Raji (cell line): ENCODE data around the gene PIGC.

ENCODE experiments used
- POLR2A ChIP-seq: IDR thresholded peaks from 2 replicates; pipeline ENCODE4 v1.6.1; 2011; ENCODE audit warnings: low read depth, low read length, control low read depth; ENCODE audit not compliant: insufficient read depth

Gene PIGC

GRCh38 chr1:172450524-172450885 lies 6.6 kb upstream of the PIGC start:
- no peak for TF ChIP-seq POLR2A

GRCh38 chr1:172449585-172450523 lies 6.0 kb upstream of the PIGC start:
- no peak for TF ChIP-seq POLR2A

- TF ChIP-seq POLR2A, result no peak
Observed at GRCh38 chr1:172448995-172449584, 5.2 kb upstream of the PIGC start.

GRCh38 chr1:172447641-172448040 lies 3.8 kb upstream of the PIGC start:
- no peak for TF ChIP-seq POLR2A

GRCh38 chr1:172446547-172446946 lies 2.7 kb upstream of the PIGC start:
- no peak for TF ChIP-seq POLR2A

GRCh38 chr1:172442843-172443565 lies 865 bp downstream of the PIGC start:
- no peak for TF ChIP-seq POLR2A

GRCh38 chr1:172442404-172442803 lies 1.5 kb downstream of the PIGC start:
- no peak for TF ChIP-seq POLR2A

- no peak for TF ChIP-seq POLR2A
Observed at GRCh38 chr1:172431721-172432192, 12.1 kb downstream of the PIGC start.

GRCh38 chr1:172431204-172431603 lies 12.7 kb downstream of the PIGC start:
- no peak for TF ChIP-seq POLR2A

GRCh38 chr1:172430128-172430454 lies 13.8 kb downstream of the PIGC start:
- no peak for TF ChIP-seq POLR2A

- no peak for TF ChIP-seq POLR2A
Observed at GRCh38 chr1:172429331-172430127, 14.3 kb downstream of the PIGC start.

- no peak for TF ChIP-seq POLR2A
Observed at GRCh38 chr1:172427191-172427590, 16.7 kb downstream of the PIGC start.

- no peak for TF ChIP-seq POLR2A
Observed at GRCh38 chr1:172425339-172425738, 18.5 kb downstream of the PIGC start.

- TF ChIP-seq POLR2A, result no peak
Observed at GRCh38 chr1:172423336-172423735, 20.5 kb downstream of the PIGC start.
